GM19438 (cell line): ENCODE results near the gene FXYD4.

Experiments used
- ATAC-seq: cut with Tn5 transposase; IDR thresholded peaks from one replicate; pipeline ENCODE4 v1.9.1; 2021; ENCODE audit warnings: low read depth; ENCODE audit not compliant: unreplicated experiment

The FXYD4 gene

GRCh38 chr10:43393606-43394360, 22.3 kb downstream of the FXYD4 start:
- ATAC-seq, result no peak

- ATAC-seq, result no peak
These were observed 23.4 kb downstream of the FXYD4 start for GRCh38 chr10:43394868-43395267.

DNA sequence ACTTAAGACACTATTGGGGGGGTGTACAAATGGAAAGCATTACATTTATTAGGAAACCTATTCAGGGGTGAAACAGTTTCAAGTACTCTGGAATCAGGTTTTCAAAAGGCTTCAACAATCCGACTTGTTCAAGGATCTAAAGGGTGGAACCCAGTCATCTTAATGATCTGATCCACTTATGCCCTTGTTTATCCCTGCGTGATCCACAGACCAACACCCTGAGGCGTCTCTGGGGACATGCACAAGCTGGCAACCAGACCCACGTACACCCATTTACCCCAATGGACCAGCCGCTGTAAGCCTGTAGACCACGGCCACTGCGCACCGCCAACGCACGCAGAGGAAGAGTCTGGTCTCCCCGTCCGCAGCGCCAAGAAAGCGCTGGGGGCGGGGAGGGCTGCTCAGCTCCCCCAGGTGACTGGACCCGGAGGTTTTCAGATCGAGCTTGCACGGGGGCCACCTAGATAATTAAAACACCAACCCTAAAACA, 24.2 kb downstream of the FXYD4 start:
- ATAC-seq, result no peak

GRCh38 chr10:43396061-43396927, 24.9 kb downstream of the FXYD4 start:
- ATAC-seq, result peak; percentile 46

DNA sequence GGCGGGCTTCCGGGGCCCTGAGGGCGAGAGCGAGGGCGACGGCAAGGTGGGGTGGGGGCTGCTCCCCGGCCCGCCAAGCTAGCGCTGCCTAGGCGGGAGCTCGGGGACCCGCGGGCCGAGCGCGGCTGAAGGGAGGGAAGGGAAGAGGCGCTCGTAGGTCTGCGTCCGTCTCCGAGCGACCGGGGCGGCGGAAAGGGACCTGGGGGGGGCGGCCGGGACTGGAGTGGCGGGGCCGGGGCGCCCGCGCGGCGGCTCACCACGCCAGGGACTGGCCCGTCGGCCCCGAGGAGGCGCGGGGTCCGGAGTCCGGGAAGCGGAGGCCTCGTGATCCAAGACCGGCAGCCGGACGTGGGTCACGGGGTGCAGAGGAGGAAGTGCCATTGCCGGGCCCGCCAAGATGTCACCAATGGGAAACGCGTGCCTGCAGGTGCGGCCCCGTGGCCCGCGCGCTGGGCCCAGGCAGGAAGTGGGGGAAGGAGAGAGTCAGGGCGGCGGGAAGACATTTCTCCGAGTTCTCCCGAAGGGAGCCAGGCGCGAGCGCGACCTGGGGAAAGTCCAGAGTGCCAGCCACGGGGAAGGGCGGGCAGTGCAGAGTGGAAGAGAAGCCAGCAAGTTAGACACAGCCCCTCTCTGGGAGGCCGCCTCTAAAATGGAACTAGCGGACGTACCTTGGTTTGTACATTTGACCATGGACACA, 25.6 kb downstream of the FXYD4 start:
- ATAC-seq, result peak; percentile 73

GRCh38 chr10:43398939-43399319, 27.5 kb downstream of the FXYD4 start:
- no peak for ATAC-seq

DNA sequence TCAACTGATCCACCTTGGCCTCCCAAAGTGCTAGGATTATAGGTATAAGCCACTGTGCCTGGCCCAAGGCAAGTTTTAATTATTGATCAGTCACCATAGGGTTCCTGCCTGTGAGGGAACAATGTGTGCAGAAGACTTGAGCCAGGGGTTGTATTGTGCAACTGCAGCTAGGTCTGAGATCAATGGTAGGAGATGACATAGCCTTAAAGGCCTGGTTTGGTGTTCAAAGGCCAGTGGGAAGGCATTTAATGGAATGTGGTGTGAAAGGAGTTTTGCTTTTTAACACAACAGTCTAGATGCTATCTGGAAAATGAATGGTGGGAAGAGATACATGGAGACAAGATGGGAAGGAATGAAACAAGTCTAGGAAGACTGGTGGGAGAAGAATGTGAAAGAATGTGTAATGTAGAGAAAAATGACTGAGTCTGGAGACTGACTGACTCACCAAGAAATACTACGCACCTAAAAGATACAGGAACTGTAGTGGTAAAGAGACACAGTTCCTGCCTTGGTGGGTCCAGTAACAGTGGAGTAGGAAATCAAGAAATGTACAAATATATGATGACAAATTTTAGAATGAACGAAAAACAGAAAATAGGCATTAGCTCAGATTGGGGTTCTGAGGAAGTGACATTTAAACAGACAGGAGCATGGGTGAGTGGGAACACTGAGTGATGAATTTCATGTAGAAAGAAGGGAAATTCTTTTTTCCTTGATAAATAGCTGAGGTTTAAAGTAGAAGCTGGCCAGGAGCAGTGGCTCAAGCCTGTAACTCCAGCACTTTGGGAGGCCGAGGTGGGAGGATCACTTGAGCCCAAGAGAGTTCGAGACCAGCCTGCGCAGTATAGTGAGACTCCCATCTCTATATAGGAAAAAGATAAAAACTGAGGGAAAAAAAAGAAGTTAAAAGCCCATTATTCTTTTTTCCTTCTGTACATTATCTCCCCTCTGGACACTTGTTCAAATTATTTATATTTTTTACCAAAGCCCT, 28.2 kb downstream of the FXYD4 start:
- ATAC-seq, result no peak

GRCh38 chr10:43401627-43402026, 30.2 kb downstream of the FXYD4 start:
- ATAC-seq, result no peak

- ATAC-seq, result no peak
These were observed 30.7 kb downstream of the FXYD4 start for GRCh38 chr10:43402176-43402575.

DNA sequence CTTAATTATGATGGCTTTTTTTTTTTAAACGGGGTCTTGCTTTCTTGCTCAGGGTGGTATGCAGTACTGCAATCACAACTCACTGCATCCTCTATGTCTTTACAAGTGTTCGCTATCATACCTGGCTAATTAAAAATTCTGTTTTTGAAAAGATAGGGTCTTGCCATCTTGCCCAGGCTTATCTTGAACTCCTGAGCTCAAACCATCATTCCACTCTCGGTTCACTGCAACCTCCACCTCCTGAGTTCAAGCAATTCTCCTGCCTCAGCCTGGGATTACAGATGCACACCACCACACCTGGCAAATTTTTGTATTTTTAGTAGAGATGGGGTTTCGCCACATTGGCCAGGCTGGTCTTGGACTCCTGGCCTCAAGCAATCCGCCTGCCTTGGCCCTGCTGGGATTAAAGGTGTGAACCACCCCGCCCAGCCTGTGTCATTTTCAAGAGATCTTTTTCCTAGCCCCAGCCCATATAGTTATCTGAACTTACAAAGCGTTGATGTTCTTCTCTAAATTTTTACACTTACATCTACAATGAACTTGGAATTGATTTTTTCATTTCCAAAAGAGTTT, 31.5 kb downstream of the FXYD4 start:
- ATAC-seq, result no peak

- no peak for ATAC-seq
These were observed 32.7 kb downstream of the FXYD4 start for GRCh38 chr10:43403911-43404703.

- no peak for ATAC-seq
These were observed 33.3 kb downstream of the FXYD4 start for GRCh38 chr10:43404704-43405084.

GRCh38 chr10:43407148-43407575, 35.7 kb downstream of the FXYD4 start:
- ATAC-seq, result no peak

- peak; percentile 37 for ATAC-seq
These were observed 36.3 kb downstream of the FXYD4 start for GRCh38 chr10:43407576-43408330.

DNA sequence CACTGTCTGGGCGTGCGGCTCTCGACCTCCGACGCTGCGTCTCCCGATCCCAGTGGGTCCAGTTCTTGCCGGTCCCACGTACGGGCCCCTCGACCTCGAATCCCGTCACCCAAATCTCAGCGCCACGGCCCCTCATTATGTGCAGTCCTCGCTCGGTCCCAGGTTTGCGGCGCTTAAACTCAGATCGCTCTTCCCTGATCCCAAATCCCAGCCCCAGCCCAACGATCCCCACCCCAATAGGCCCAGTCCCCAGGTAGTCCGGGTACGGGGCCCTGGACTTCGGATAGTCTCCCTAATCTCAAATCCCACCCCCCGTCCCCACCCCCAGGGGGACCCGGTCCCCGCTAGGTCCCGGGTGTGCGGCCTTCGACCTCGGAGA, 36.9 kb downstream of the FXYD4 start:
- ATAC-seq, result peak; percentile 1

DNA sequence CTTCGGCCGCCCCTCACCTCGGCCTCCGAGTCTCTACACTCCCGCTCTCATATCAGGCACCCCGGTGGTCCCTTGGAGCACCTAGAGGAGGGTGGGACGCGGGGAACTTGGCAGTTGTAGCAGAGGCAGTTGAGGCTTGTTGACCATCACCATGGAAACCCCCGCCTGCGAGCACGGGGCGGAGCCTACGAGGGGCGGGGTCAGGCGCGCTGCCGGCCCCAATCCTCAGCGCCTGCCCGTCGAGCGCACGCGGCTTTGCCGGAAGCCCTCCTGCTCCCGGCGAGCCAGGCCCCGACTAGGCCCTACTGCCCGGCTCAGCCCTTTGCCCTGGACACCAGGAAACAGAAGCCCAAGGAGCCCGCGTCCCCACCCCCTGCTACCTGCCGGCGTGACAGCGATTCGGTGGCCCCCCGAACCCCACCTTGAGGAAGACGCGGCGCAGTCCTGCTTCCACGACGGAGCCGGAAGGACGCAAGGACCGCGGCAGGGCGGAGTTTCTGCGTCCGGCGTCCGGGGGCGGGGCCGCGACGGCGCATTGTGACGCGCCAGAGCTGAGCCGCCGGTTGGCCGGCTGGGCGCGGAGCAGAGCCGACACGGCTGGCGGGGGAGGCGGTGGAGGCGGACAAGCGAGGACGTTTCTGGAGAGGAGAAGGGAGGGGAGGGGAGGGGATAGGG, 37.4 kb downstream of the FXYD4 start, which contains the start of gene HNRNPF:
HNRNPF (minus strand) TSS at position 477 of the 675 bp plus-strand sequence. CDS start 21,302 bp downstream, outside the sequence.
- peak; percentile 64 for ATAC-seq

DNA sequence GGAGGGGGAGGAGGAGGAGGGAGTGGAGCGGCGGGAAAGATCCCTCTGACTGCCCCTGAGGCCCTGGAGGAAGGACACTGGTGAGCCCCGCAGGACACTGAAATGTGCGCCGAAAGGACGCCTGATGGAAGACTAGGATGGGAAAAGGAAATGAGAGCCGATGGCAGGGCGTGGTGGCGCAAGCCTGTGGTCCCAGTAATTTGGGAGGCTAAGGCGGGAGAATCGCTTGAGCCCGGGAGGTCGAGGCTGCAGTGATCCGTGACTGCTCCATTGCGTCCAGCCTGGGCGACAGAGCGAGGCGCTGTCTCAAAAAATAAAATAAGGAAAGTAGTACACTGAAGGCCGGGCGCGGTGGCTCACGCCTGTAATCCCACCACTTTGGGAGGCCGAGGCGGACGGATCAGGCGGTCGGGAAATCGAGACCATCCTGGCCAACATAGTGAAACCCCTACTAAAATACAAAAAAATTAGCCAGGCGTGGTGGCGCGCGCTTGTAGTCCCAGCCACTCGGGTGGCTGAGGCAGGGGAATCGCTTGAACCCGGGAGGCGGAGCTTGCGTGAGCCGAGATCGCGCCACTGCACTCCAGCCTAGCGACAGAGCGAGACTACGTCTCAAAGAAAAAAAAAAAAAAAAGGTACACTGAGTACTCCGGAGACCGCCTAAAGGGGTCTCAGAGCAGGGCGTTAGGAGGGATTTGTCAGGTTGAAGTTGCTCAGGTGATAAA, 38.1 kb downstream of the FXYD4 start:
- ATAC-seq, result peak; percentile 0
